ENCODE data around the gene DISC1.

GRCh38 chr1:231828182-231828920, 201.8 kb downstream of the DISC1 start:
- TF ChIP-seq, protein P1, sequence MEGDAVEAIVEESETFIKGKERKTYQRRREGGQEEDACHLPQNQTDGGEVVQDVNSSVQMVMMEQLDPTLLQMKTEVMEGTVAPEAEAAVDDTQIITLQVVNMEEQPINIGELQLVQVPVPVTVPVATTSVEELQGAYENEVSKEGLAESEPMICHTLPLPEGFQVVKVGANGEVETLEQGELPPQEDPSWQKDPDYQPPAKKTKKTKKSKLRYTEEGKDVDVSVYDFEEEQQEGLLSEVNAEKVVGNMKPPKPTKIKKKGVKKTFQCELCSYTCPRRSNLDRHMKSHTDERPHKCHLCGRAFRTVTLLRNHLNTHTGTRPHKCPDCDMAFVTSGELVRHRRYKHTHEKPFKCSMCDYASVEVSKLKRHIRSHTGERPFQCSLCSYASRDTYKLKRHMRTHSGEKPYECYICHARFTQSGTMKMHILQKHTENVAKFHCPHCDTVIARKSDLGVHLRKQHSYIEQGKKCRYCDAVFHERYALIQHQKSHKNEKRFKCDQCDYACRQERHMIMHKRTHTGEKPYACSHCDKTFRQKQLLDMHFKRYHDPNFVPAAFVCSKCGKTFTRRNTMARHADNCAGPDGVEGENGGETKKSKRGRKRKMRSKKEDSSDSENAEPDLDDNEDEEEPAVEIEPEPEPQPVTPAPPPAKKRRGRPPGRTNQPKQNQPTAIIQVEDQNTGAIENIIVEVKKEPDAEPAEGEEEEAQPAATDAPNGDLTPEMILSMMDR (IDR thresholded peaks at IDR 0.05; ENCODE audit: insufficient read depth, low read length, poor library complexity, severe bottlenecking), result no peak
- TF ChIP-seq EZH2phosphoT487 (conservative IDR thresholded peaks at IDR 0.05; ENCODE audit: low read length), result no peak
